DND-41 (cell line): Measurements from ENCODE around the gene TRIP12.

Experiments
- EZH2 ChIP-seq: IDR thresholded peaks from 3 replicates; pipeline ENCODE4 v1.6.1; 2012; ENCODE audit warnings: borderline replicate concordance, low read depth, mild to moderate bottlenecking, moderate library complexity, low read length, inconsistent platforms; ENCODE audit not compliant: severe bottlenecking
- TF ChIP-seq, protein P1 (sequence below): IDR thresholded peaks from 2 replicates; pipeline ENCODE4 v1.5.1; 2012; ENCODE audit warnings: borderline replicate concordance, low read length, moderate library complexity, mild to moderate bottlenecking; ENCODE audit not compliant: poor library complexity, severe bottlenecking; ENCODE audit errors: extremely low read depth

- TF ChIP-seq, protein P1, sequence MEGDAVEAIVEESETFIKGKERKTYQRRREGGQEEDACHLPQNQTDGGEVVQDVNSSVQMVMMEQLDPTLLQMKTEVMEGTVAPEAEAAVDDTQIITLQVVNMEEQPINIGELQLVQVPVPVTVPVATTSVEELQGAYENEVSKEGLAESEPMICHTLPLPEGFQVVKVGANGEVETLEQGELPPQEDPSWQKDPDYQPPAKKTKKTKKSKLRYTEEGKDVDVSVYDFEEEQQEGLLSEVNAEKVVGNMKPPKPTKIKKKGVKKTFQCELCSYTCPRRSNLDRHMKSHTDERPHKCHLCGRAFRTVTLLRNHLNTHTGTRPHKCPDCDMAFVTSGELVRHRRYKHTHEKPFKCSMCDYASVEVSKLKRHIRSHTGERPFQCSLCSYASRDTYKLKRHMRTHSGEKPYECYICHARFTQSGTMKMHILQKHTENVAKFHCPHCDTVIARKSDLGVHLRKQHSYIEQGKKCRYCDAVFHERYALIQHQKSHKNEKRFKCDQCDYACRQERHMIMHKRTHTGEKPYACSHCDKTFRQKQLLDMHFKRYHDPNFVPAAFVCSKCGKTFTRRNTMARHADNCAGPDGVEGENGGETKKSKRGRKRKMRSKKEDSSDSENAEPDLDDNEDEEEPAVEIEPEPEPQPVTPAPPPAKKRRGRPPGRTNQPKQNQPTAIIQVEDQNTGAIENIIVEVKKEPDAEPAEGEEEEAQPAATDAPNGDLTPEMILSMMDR: no peak
- TF ChIP-seq EZH2: no peak
These were observed 142.2 kb downstream of the TRIP12 start for GRCh38 chr2:229779650-229780049.
